ENCODE data around the gene CCDC57.
"Not testable (repeated sequence)": the region's sequence is repeated elsewhere in the genome, so short reads cannot be mapped to it uniquely, and the experiment has no call there.

CCDC57 gene, protein sequence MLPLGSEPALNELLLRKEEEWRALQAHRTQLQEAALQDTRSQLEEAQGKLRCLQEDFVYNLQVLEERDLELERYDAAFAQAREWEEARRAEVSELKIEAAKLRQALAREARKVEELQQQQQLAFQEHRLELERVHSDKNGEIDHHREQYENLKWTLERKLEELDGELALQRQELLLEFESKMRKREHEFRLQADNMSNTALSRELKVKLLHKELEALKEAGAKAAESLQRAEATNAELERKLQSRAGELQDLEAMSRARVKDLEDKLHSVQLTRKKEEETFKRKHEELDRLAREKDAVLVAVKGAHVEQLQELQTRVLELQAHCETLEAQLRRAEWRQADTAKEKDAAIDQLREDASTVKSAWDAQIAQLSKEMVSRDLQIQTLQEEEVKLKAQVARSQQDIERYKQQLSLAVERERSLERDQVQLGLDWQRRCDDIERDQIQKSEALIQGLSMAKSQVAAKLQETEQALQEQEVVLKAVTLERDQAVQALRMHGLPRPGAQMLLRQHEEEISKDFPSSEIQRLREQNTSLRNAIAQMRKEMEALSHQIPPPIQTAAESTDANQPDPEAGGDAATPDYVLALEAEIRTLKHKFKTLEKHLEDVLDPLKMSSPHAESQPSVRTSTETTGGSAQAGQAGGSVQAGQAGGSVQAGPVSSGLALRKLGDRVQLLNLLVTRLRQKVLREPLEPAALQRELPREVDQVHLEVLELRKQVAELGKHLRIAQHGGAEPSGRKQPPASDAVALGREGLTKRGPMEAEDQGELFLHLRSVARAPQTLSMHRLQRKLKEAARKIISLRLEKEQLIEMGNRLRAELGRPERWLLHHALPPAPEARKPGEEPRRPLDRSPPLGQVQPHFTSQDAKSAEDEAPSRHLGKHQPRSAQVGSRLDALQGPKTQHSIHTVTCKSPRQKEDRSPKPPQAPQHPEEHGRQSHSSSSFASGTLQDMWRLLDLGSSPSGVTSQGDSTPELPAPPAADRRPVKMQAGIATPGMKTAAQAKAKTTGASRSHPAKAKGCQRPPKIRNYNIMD

DNA sequence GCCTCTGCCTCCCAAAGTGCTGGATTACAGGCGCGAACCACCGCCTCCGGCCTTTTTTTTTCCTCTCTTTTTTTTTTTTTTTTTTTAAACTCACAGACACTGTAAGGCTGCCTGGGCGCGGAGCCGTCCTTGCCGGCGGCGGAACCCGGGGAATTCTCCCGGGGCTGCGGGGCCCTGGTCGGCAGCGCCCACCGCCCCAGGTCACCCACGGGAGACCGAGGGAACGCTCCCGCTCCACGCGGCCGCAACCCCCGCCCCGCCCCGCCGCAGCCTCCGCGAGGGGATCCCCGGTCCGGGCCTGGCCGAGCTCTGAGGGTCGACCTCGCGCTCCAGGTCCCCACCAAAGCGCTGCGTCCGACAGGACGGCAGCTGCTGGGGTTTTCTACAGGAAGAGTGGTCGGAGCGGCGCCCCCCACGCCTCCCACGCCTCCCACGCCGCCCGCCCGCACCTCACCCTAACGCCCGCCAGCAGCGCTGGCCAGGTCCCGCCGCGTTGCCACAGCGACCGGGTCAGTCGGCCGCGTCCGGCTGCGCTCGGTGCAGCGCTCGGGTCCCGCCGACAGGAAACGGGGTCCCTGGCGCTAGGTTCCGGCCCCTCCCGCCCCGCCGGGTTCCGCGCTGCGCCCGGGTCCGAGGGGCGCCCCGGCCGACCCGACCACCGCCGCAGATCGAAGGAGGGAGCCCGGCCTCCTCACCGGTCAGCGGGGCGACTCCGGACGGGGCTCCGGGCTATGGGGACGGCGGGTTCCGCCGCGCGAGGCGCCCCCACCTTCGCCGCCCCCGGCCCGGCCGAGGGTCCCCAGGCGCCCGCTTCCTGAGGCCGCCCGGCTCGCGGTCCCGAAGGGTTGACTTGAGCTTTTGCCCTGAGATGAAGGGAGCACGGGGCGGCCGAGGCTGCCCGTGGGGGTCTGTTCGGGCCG lies at the start of gene CCDC57:
Gene CCDC57 (minus strand): TSS at position 512 of the 920 bp plus-strand sequence. CDS start 10,898 bp downstream, outside the sequence.
- DNase-seq, result peak; percentile 83

DNA sequence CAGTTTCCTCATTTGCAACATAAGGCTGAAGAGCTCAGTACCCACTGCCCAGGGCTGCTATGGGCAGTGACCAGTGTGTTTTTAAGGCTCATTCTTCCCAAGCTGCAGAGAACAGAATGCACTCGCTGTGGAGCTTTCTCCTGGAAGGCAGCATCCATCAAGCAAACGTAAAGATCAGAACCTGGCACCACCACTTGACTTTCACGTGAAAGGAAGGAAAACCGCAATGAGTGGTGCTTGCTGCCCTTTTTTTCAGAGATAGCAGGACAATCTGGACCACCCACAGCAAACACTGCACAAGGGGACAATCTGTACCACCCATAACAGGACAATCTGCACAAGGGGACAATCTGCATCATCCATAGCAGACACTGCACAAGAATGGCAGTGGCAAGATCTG lies 49.7 kb upstream of the CCDC57 start:
- DNase-seq, result no peak

DNA sequence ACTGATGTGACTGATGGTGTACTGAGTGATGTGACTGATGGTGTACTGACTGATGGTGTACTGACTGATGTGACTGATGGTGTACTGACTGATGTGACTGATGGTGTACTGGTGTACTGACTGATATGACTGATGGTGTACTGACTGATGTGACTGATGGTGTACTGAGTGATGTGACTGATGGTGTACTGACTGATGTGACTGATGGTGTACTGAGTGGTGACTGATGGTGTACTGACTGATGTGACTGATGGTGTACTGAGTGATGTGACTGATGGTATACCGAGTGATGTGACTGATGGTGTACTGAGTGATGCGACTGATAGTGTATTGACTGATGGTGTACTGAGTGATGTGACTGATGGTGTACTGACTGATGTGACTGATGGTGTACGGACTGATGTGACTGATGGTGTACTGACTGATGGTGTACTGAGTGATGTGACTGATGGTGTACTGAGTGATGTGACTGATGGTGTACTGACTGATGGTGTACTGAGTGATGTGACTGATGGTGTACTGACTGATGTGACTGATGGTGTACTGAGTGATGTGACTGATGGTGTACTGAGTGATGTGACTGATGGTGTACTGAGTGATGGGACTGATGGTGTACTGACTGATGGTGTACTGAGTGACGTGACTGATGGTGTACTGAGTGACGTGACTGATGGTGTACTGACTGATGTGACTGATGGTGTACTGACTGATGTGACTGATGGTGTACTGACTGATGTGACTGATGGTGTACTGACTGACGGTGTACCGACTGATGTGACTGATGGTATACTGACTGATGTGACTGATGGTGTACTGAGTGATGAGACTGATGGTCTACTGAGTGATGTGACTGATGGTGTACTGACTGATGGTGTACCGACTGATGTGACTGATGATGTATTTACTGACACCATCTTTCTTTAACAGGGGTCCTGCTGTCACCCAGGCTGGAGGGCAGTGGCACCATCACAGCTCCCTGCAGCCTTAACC lies 47.6 kb upstream of the CCDC57 start:
- DNase-seq, result not testable (repeated sequence)

DNA sequence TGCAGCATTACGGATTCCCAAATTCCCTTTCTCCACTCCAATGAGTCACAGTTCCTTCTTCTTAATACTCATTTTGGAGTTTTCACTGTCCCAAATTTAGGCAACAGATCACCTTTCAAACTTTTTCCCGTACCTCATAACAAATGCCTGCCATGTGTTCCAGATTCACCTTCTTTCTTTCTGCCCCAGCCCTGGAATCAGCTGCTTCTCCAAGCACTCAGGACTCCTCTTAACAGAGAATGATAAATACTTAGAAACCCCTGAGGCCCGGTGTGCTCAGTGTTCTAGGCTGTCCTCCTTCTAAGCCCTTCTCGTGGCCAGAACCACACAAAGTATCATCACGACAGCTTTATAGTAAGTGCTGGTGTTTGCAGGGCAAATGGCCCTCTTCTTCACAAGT lies 45.9 kb upstream of the CCDC57 start:
- no peak for DNase-seq

DNA sequence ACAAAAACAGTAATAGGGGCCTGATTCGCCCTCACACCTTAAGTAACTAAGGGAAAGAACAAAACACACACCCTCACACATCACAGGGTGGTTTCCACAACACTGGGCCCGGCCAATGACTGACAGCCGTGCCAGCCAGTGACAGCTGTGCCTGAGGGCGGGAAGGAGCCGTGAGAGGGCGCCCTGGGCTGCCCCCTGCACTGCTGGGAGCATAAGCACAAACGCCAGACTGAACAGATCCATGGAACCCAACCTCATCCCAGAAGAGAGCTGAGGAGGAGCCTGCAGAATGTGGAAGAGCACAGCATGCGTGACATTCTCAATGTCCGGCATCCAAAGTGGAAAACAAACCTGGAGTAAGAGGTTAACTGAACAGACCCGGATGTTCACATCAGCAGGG lies 44.8 kb upstream of the CCDC57 start:
- DNase-seq, result no peak

DNA sequence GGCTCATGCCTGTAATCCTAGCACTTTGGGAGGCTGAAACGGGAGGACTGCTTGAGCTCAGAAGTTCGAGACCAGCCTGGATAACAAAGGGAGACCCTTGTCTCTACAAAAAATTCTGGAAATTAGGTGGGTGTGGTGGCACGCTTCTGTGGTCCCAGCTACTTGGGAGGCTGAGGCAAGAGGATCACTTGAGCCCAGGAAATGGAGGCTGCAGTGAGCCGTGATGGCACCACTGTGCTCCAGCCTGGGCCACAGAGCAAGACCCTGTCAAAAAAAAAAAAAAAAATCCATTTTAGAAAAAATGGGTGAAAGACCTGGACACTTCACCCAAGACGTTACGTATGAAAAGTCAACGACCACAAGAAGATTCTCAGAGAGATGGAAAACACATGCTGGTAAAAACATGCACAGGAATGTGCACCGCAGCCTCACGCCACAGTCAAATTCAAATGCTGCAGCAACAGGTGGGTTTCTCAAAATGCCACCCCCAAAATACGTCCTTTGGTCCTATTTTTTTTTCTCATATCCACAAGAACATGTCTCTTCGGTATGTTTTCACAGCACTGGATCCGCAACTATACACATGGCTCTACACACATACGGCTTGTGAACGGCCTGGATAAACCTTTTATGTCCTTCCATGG lies 43.7 kb upstream of the CCDC57 start:
- DNase-seq, result no peak

DNA sequence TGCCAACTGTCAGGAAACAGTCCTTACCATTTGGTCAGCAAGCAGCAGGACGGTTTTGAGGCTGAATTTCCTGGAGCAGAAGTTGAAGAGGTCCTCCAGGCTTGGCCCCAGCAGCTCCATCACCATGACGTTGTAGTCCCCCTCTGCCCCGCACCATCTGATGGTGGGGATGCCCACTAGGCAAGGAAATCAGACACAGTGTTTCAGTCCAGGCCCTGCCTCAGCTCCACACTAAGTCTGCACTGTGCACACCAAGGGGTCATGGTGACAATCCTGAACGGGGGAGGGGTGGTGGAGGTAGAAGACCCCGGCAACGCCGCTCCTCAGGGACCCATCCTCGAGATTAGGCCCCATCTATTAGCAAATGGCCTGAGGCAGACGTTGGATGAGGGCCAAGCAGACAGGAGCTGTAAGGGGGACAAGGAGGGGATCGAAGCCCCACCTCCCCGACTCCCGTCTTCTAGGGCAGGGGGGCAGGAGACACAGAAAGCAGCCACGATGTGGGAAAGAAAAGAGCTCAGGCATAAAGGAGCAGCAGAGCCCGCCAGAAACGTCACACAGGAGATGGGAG lies 42.8 kb upstream of the CCDC57 start:
- DNase-seq, result no peak

DNA sequence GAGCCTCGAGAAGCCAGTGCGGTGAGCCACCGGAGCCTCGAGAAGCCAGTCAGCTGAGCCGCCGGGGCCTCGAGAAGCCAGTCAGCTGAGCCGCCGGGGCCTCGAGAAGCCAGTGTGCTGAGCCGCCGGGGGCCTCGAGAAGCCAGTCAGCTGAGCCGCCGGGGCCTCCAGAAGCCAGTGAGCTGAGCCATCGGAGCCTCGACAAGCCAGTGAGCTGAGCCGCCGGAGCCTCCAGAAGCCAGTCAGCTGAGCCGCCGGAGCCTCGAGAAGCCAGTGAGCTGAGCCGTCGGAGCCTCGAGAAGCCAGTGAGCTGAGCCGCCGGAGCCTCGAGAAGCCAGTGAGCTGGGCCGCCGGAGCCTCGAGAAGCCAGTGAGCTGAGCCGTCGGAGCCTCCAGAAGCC lies 42.1 kb upstream of the CCDC57 start:
- not testable (repeated sequence) for DNase-seq

DNA sequence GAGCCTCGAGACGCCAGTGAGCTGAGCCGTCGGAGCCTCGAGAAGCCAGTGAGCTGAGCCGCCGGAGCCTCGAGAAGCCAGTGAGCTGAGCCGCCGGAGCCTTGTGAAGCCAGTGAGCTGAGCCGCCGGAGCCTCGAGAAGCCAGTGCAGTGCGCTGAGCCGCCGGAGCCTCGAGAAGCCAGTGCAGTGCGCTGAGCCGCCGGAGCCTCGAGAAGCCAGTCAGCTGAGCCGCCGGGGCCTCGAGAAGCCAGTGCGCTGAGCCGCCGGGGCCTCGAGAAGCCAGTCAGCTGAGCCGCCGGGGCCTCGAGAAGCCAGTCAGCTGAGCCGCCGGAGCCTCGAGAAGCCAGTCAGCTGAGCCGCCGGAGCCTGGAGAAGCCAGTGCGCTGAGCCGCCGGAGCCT lies 41.5 kb upstream of the CCDC57 start:
- not testable (repeated sequence) for DNase-seq

DNA sequence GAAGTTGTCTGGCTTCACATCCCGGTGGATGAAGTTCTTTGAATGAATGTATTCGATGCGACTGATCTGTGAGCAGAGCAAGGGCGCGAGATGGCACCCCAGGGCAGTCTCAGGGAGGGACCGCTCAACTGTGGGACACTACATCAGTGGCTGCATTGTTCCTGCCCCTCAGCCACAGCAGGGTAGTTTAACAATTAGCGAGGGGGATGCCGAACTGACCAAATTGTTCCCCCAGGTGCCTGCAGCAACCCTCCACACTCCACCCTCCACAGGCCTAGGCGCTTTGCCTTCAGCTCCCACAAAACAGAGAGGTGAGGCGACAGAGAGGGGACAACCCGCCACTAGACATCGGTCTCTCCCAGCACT lies 40.5 kb upstream of the CCDC57 start:
- no peak for DNase-seq

DNA sequence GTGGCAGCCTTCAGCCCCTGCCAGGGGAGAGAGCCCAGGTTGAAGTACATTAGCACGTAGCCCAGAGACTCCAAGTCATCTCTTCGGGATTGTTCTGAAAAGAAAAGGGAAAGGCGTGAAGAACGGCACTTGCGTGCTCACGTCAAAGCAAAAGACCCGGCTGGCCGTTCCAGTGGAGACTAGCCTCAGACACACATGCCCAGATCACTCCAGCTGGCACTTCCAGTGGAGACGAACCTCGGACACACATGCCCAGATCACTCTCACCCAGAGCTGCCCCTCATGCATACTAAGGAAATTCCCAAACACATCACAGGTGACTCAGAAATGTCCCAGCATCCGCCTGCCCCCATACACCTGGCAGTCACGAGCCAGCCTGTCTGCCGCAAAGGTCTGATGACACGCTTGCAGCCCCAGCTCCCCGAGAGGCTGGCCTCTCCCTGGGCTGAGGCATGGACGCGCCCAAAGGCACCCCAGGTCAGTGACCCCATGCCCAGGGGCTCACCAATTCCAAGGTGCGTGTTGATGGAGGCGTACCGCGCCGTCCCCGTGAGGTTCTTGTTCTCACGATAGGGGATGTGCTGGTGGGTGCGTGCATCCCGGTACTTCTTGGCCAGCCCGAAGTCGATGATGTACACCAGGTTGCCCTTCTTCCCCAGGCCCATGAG lies 40.0 kb upstream of the CCDC57 start:
- DNase-seq, result no peak

DNA sequence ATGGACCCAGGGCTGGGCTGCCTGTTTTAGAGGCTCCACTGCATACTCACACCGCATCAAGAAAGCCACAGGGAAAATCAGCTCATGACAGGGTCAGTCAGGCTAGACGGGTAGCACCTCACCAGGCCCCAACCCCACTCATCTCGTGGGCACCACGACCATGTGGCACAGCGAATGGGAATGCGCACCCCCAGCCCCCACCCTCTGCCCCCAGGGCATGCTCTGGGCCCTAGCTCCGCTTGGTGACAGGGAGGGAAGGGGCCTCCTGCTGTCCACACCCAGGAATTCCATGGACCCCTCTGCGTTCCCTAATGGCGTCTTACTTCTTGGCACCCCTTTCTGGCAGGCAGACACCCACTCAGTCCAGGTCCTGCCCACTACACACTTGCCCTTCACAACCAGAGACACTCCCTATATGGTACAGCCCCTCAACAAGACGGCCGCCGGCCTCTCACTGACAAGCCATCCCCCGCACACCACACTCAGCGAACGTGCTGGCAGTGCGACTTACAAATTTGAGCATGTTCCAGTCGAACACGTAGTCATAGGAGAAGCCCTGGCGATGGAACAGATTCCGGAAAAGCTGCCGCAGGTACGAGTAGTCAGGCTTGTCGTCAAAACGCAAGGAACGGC lies 38.3 kb upstream of the CCDC57 start:
- DNase-seq, result no peak

DNA sequence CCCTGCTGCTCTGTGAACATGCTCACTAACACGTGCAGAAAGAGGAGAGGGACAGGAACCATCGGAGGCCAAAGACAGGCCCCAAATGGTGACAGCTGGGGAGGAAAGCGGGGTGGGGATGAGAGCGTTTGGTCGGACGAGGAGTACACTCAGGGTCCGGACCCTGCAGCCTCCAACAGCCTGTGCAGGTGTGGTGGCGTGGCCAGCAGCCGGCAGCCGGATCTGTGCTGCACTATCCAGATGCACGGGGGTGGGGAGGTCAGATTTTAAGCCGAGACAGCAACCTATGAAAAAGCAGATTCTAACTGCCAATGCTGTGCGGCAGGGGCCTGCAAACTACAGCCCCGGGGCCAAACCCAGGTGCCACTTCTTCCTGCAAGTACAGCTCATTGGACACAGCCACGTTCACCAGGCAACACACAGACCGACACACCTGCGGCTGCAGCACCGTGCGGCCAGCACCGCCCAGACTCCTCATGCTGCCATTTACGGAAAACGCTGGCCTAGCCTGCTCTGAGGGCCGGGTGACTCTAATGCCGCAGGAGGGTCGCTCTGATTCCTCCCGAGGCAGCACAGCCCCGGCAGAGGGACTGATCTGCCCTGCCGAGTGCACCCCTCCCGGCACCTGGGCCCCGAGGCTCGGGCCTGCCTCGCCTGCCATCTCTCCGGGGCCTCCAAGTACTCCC lies 37.4 kb upstream of the CCDC57 start:
- no peak for DNase-seq

DNA sequence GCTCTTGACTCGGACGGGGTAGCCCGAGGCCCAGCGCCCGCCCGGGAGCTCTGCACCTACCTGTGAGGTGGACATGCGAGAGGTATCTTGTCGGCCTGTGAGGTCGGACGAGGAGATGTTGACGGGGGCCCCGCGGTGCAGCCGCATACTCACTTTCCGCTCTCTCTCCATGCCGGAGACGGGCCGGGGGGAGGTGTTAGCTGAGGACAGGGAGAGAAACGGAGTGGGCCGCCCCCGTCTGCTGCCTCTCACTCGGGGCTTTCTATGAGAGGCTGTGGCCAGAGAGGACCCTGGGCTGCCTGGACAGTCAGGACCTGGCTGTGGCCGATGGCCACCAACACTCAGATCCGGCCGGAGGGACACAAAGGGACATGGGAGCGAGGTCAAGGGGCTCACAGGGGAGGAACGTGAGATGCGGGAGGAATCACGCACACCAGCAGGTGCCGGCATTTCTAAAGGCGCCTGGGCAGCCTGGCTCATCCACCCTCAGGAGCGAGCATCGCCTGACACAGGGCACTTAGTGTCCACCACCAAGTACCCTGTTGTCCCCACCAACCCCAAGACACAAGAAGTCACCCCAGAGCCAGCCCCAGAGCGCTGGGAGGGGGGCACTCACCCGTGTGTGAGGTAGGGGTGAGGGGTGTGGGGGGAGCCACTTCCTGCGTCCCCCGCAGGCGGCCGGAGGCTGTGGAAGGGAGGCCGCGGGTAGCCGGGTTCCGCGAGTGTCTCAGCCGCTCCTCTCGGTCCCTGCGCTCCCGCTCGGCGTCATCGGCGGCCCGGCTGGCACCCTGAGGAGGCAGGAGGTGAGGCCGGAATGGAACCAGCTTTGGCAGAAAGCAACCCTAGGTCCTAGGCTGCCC lies 36.4 kb upstream of the CCDC57 start:
- no peak for DNase-seq

DNA sequence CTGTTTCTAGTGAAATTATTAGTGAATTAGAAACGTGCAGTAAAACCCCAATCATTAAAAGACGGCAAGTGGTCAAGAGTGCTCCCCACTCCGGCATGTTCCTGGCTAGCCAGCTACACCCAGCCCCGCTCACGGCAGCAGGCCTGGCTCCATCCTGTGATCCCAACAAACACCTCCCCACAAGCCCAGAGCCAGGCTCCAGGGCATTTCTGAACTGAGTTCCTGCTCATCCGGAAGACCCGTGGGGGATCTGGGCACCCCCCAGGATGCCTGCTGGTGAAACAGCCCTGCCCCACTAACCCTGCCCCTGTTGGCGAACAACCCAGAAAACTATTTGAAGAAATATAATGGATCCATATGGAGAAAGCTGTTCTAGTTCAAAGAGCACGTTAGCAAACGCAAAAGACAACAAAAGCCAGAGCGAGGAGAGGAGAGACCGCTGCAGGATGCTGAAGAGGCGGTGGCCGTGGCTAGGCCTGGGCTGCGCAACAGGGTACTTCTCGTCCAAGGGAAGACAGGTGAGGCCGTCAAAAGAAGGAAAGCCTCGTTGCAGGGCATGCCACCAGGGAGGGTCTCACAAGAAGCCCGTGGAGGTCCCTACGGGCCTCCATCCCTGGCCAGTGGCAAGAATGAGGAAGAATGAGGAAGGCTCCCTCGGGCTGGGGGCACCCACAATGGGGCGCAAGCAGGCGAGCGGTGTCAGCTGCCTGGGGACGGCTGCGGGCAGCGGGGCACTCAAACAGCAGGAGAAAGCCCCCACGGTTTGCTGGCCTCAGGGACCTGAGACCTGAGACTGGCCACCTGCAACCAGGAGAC lies 35.4 kb upstream of the CCDC57 start:
- no peak for DNase-seq

DNA sequence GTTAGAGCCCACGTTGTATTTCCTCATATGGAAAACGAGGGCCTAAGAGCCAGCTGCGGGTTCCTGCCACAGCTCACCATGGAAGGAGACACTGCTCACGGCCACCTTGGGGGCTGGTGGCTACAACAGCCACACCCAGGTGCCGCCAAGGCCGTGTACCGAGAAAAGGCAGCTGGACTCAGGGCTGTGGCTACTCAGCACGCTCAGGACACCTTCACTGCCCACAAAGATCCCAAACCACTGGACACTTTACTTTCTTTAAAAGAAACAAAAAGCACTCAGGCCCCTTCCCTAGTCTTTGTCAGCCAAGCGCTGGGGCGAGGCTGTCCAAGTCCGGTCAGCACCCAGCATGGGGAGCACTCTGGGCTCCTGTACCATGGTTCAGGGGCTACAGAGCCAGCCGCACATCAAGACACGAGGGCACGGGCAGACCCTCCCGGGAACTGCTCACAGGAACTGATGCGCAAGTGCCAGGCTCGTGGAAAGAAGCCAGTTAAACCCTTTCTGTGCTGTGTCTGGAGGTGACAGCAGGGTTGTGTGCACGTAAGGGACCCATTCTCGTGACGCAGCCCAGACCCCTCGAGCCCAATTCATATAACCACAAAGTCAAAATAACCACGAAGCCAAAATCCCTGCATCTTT lies 34.7 kb upstream of the CCDC57 start:
- no peak for DNase-seq
